H1 (cell line): ENCODE measurements around the gene SLC66A2. TPM values are rescaled to one million over a fixed set of nuclear protein-coding genes. Genes with fewer than 3 reads are reported as not detected.
A peak's percentile ranks its signal among the peaks of the same experiment; 100 is the strongest.

Source experiments
- CTCF ChIA-PET: fragments of 300-600 bp; sonication (Branson Sonifier 250); formaldehyde crosslinking; loops from one replicate; lab custom pipeline; 2021; ENCODE audit not compliant: partially characterized antibody; lab: Charles Lee
- POLR2A ChIA-PET: fragments of 300-600 bp; sonication (Branson Sonifier 250); formaldehyde crosslinking; loops from one replicate; lab custom pipeline; 2021; ENCODE audit warnings: inconsistent platforms; ENCODE audit not compliant: partially characterized antibody; lab: Charles Lee
- DNase-seq, 2 experiments: peaks; one replicate each; pipeline versions ENCODE4 v3.0.0 to v3.0.0-alpha.2; 2010 to 2022; ENCODE audit warnings: low spot score in 2 of 2, low read depth in 1 of 2, mixed read lengths in 1 of 2
- FAIRE-seq: peaks from 2 replicates; lab custom pipeline; 2011; peaks lifted over from hg19 to GRCh38; lab: Jason Lieb, UNC
- H2AFZ ChIP-seq: 2 replicates; pipeline ENCODE4 v1.8.1; 2012; ENCODE audit warnings: low read length, inconsistent platforms
- H2AK5ac ChIP-seq: 2 replicates; pipeline ENCODE4 v1.6.1; 2013; ENCODE audit warnings: low read depth, low read length
- H2BK120ac ChIP-seq: replicated peaks from 2 replicates; pipeline ENCODE3; 2013; ENCODE audit warnings: low read depth, low read length, inconsistent platforms
- H2BK12ac ChIP-seq: 2 replicates; pipeline ENCODE4 v1.6.1; 2013; ENCODE audit warnings: low read depth, low read length
- H2BK15ac ChIP-seq: 2 replicates; pipeline ENCODE4 v1.6.1; 2013; ENCODE audit warnings: low read length
- H2BK20ac ChIP-seq: 2 replicates; pipeline ENCODE4 v1.6.1; 2013; ENCODE audit warnings: low read length
- H2BK5ac ChIP-seq: 2 replicates; pipeline ENCODE4 v1.6.1; 2013; ENCODE audit warnings: low read depth, low read length
- H3K14ac ChIP-seq: 2 replicates; pipeline ENCODE4 v1.6.1; 2013; ENCODE audit warnings: inconsistent platforms; ENCODE audit not compliant: insufficient read length
- H3K18ac ChIP-seq: 2 replicates; pipeline ENCODE4 v1.6.1; 2013; ENCODE audit warnings: low read length; ENCODE audit errors: extremely low read depth
- H3K23ac ChIP-seq: 2 replicates; pipeline ENCODE4 v1.6.1; 2013; ENCODE audit warnings: inconsistent platforms; ENCODE audit not compliant: insufficient read length
- H3K23me2 ChIP-seq: 2 replicates; pipeline ENCODE4 v1.6.1; 2013; ENCODE audit warnings: low read depth, low read length
- H3K27ac ChIP-seq: 2 replicates; pipeline ENCODE4 v1.6.1; 2011; ENCODE audit warnings: low read depth, low read length, inconsistent platforms
- H3K27me3 ChIP-seq, 4 experiments: replicated peaks in 1 of 4; 1 replicate in 1 of 4; 2 replicates in 3 of 4; pipeline versions ENCODE4 v1.6.1 to v1.8.1; 2011 to 2013; ENCODE audit warnings: low read length in 3 of 4, mild to moderate bottlenecking in 3 of 4, inconsistent platforms in 2 of 4, mixed read lengths in 2 of 4, moderate library complexity in 1 of 4; ENCODE audit not compliant: control insufficient read depth in 3 of 4, insufficient read depth in 3 of 4; ENCODE audit errors: extremely low read depth in 1 of 4
- H3K36me3 ChIP-seq, 4 experiments: 2 replicates each; pipeline versions ENCODE4 v1.6.1 to v1.8.1; 2011 to 2013; ENCODE audit warnings: mild to moderate bottlenecking in 4 of 4, low read length in 3 of 4, moderate library complexity in 2 of 4, control low read depth in 1 of 4, inconsistent platforms in 1 of 4; ENCODE audit not compliant: insufficient read depth in 4 of 4, control insufficient read depth in 2 of 4
- H3K4ac ChIP-seq: replicated peaks from 2 replicates; pipeline ENCODE3; 2013; ENCODE audit warnings: low read length, low read depth, mixed read lengths, inconsistent platforms; ENCODE audit not compliant: insufficient read length
- H3K4me1 ChIP-seq, 4 experiments: replicated peaks in 1 of 4; 1 replicate in 1 of 4; 2 replicates in 3 of 4; pipeline versions ENCODE4 v1.6.1 to v1.8.1; 2011 to 2013; ENCODE audit warnings: low read length in 3 of 4, inconsistent platforms in 2 of 4, mixed read lengths in 1 of 4; ENCODE audit not compliant: insufficient read depth in 4 of 4, control insufficient read depth in 3 of 4
- H3K4me2 ChIP-seq, 2 experiments: 2 replicates each; pipeline versions ENCODE4 v1.6.1 to v1.8.1; 2011 to 2013; ENCODE audit warnings: low read depth in 2 of 2, low read length in 2 of 2, control low read depth in 1 of 2, inconsistent platforms in 1 of 2, mild to moderate bottlenecking in 1 of 2; ENCODE audit not compliant: insufficient read depth in 1 of 2
- H3K4me3 ChIP-seq, 4 experiments: fragments of 200-600, 300-600 bp in 1 of 4; sonication (generic), shearing (Covaris generic), sonication (Bioruptor Twin) in 1 of 4; 2 replicates each; pipeline versions ENCODE4 v1.5.1 to v1.8.1; 2011 to 2016; ENCODE audit warnings: low read length in 4 of 4, low read depth in 3 of 4, control low read depth in 2 of 4, inconsistent platforms in 2 of 4, mild to moderate bottlenecking in 2 of 4, mixed read lengths in 1 of 4, moderate library complexity in 1 of 4; ENCODE audit not compliant: insufficient read depth in 2 of 4; ENCODE audit errors: extremely low read depth in 1 of 4
- H3K56ac ChIP-seq: replicated peaks from 2 replicates; pipeline ENCODE3; 2013; ENCODE audit warnings: low read depth, mild to moderate bottlenecking, mixed read lengths, low read length, inconsistent platforms; ENCODE audit not compliant: insufficient read length
- H3K79me1 ChIP-seq: 2 replicates; pipeline ENCODE4 v1.6.1; 2013; ENCODE audit warnings: low read depth, low read length, control low read depth
- H3K79me2 ChIP-seq, 2 experiments: 2 replicates each; pipeline versions ENCODE4 v1.6.1 to v1.8.1; 2012 to 2013; ENCODE audit warnings: low read length in 2 of 2, mild to moderate bottlenecking in 2 of 2, inconsistent platforms in 1 of 2; ENCODE audit not compliant: insufficient read depth in 2 of 2, control insufficient read depth in 1 of 2
- H3K9ac ChIP-seq, 4 experiments: replicated peaks in 1 of 4; 1 replicate in 1 of 4; 2 replicates in 3 of 4; pipeline versions ENCODE4 v1.6.1 to v1.8.1; 2011 to 2013; ENCODE audit warnings: low read depth in 3 of 4, low read length in 3 of 4, control low read depth in 2 of 4, mild to moderate bottlenecking in 2 of 4, moderate library complexity in 2 of 4, inconsistent platforms in 1 of 4; ENCODE audit errors: extremely low read depth in 1 of 4
- H3K9me3 ChIP-seq, 2 experiments: 2 replicates each; pipeline versions ENCODE4 v1.6.1 to v1.8.1; 2012 to 2013; ENCODE audit warnings: mild to moderate bottlenecking in 2 of 2, moderate library complexity in 2 of 2, control low read depth in 1 of 2, inconsistent platforms in 1 of 2, low read depth in 1 of 2, low read length in 1 of 2, mixed read lengths in 1 of 2; ENCODE audit not compliant: insufficient read depth in 2 of 2
- H4K20me1 ChIP-seq, 2 experiments: replicated peaks in 1 of 2; 2 replicates each; pipeline versions ENCODE3 to v1.8.1; 2011 to 2013; ENCODE audit warnings: inconsistent platforms in 2 of 2, low read length in 2 of 2, mild to moderate bottlenecking in 1 of 2; ENCODE audit not compliant: insufficient read depth in 2 of 2, control insufficient read depth in 1 of 2
- H4K5ac ChIP-seq: 2 replicates; pipeline ENCODE4 v1.6.1; 2013; ENCODE audit warnings: low read length, low read depth, mixed read lengths, inconsistent platforms; ENCODE audit not compliant: insufficient read length
- H4K8ac ChIP-seq: 2 replicates; pipeline ENCODE4 v1.8.0; 2013; ENCODE audit warnings: mild to moderate bottlenecking, moderate library complexity, low read length, inconsistent platforms; ENCODE audit not compliant: insufficient read depth; ENCODE audit errors: extremely low read depth
- H4K91ac ChIP-seq: replicated peaks from 2 replicates; pipeline ENCODE3; 2013; ENCODE audit warnings: low read length, mixed read lengths, inconsistent platforms; ENCODE audit not compliant: insufficient read length
- ATF2 ChIP-seq: IDR thresholded peaks from 2 replicates; pipeline ENCODE4 v1.6.1; 2012; ENCODE audit warnings: low read length, inconsistent platforms
- ATF3 ChIP-seq: IDR thresholded peaks from 2 replicates; pipeline ENCODE4 v1.6.1; 2011; ENCODE audit warnings: low read depth, mild to moderate bottlenecking, low read length; ENCODE audit not compliant: insufficient read depth
- BCL11A ChIP-seq, 2 experiments: IDR thresholded peaks; one replicate each; pipeline ENCODE4 v1.6.1; 2011; ENCODE audit warnings: low read depth in 2 of 2, low read length in 2 of 2, mild to moderate bottlenecking in 2 of 2
- CBX5 ChIP-seq: fragments of 300-800, 300-1000 bp; sonication (generic); IDR thresholded peaks from 2 replicates; pipeline ENCODE4 v1.7.1; 2016; ENCODE audit warnings: antibody characterized with exemption, low read length, low read depth
- CHD1 ChIP-seq: IDR thresholded peaks from 2 replicates; pipeline ENCODE4 v1.6.1; 2012; ENCODE audit warnings: low read depth, low read length, improper control_type of control experiment
- JUND ChIP-seq: IDR thresholded peaks from 2 replicates; pipeline ENCODE4 v1.6.1; 2011; ENCODE audit warnings: mild to moderate bottlenecking, improper control_type of control experiment, low read length
- MAX ChIP-seq: IDR thresholded peaks from 2 replicates; pipeline ENCODE4 v1.6.1; 2012; ENCODE audit warnings: inconsistent platforms
- SP2 ChIP-seq: IDR thresholded peaks from 2 replicates; pipeline ENCODE4 v1.6.1; 2012; ENCODE audit warnings: mild to moderate bottlenecking, low read length, inconsistent platforms
- TBP ChIP-seq: IDR thresholded peaks from 2 replicates; pipeline ENCODE4 v1.6.1; 2011; ENCODE audit warnings: low read depth, low read length, improper control_type of control experiment
- YY1 ChIP-seq: IDR thresholded peaks from 2 replicates; pipeline ENCODE4 v1.6.1; 2011; ENCODE audit warnings: low read depth, mild to moderate bottlenecking, low read length
- WGBS, 2 experiments: shearing (Covaris generic) in 1 of 2; methylation state at CpG; one replicate each; pipeline versions ENCODE4 v1.1.6 to v1.1.7; 2013 to 2015; ENCODE audit warnings: low lambda C conversion rate in 2 of 2, mixed read lengths in 2 of 2, inconsistent platforms in 1 of 2, low coverage in 1 of 2, missing lambda C conversion rate in 1 of 2; ENCODE audit not compliant: insufficient replicate concordance in 2 of 2, insufficient coverage in 1 of 2, insufficient read length in 1 of 2; ENCODE audit errors: extremely low coverage in 1 of 2, missing lambda C conversion rate in 1 of 2; 5-methylcytosine and 5-hydroxymethylcytosine counted together
- polyA plus RNA-seq, 7 experiments: library from polyadenylated mRNA; depleted of rRNA in 3 of 7; stranded (reverse) in 5 of 7; unstranded in 2 of 7; fragments of >200 nt in 5 of 7; fragments of 200-250 nt in 2 of 7; gene quantifications; 1 replicate in 5 of 7; 2 replicates in 1 of 7; 4 replicates in 1 of 7; pipeline versions ENCODE4 v1.2.1 to v1.2.3, GENCODE V29; 2011 to 2013; ENCODE audit warnings: missing spikeins in 2 of 7, mixed read lengths in 2 of 7
- total RNA-seq: library from RNA; stranded (reverse); fragmentation: NEBNext Ultra II Directional; extraction: Animal tissue kit (Norgen Biotek cat#: 25700); gene quantifications from 2 replicates; pipeline ENCODE4 v1.2.1, GENCODE V29; 2021

The SLC66A2 gene
- total and polyA plus RNA-seq, 2 of the 8 experiments (the other 6 are each of a cell fraction or from before 2014, with no cell fraction given): 15.0 to 18.9 TPM

GRCh38 chr18:79988071-79988450, 36.6 kb upstream of the SLC66A2 start:
- H3K27ac ChIP-seq: peak overlapping the region; percentile 87
- no peak for TF ChIP-seq ATF2
- no peak for TF ChIP-seq BCL11A (IDR thresholded peaks at IDR 0.05; ENCODE audit: low read depth in 2 of 2, low read length in 2 of 2)
- no peak for TF ChIP-seq TBP
- TF ChIP-seq CHD1: no peak
- TF ChIP-seq YY1: peak; percentile 57; the same call in 1 of the 2 replicates
- TF ChIP-seq CBX5: no peak
- no peak for TF ChIP-seq ATF3
- TF ChIP-seq JUND: no peak
- no peak for TF ChIP-seq SP2
- peak; percentile 97 for TF ChIP-seq MAX

More at GRCh38 chr18:79988071-79988450, 36.6 kb upstream of the SLC66A2 start:
- Histone ChIP-seq H3K23ac (no peak overlapping the region), H4K20me1 (peaks cover 11 to 16% of the 10 kb centered on the region in 2 experiments), H3K79me1 (0 out of 2 replicates have a peak, but pooled peaks cover 5% of the 10 kb centered on the region), H3K9ac (peak overlapping the region; percentile 80 to 90 (median 88)), H2BK15ac (peak overlapping the region; percentile 77; the same call in 1 of the 2 replicates), H2AFZ (peak overlapping the region; percentile 60; the same call in 1 of the 2 replicates), H2AK5ac (no peak overlapping the region), H3K18ac (peak overlapping the region; percentile 98), H4K8ac (peak overlapping the region; percentile 91; the same call in 1 of the 2 replicates), H2BK120ac (no peak overlapping the region), H2BK5ac (peak overlapping the region; percentile 88; the same call in 1 of the 2 replicates), H3K27me3 (no peaks in the 10 kb centered on the region), H3K56ac (peak overlapping the region; percentile 69), H3K14ac (no peak overlapping the region), H3K4me2 (peak overlapping the region; percentile 74 to 82), H4K91ac (peak overlapping the region; percentile 93), H2BK20ac (0 out of 2 replicates have a peak overlapping the region, but pooled peaks have one; percentile 21), H3K9me3 (no peaks in the 10 kb centered on the region), H3K23me2 (peaks cover 5% of the 10 kb centered on the region; the same call in 1 of the 2 replicates), H4K5ac (peak overlapping the region; percentile 95), H3K4me1 (peaks cover 0 to 5% (median 2%) of the 10 kb centered on the region in 4 experiments; a peak in 2 of 7 replicates), H3K4ac (peak overlapping the region; percentile 99), H3K79me2 (peaks cover 33 to 51% of the 10 kb centered on the region in 2 experiments), H3K36me3 (peaks cover 3 to 27% (median 8%) of the 10 kb centered on the region in 4 experiments; a peak in 5 of 8 replicates), H3K4me3 (peak overlapping the region; percentile 64 to 94 (median 86)), H2BK12ac (no peak overlapping the region; the same call in 1 of the 2 replicates)
- DNase-seq (peak in 1 of 2 experiments; percentile 81), FAIRE-seq (no peak)
- CTCF ChIA-PET: interaction anchor here (0.7 to 3.1 kb wide), 7 partner anchors 15 to 222 kb away, joined by 3 to 11 read pairs (median 4); no protein-coding TSS in a partner anchor
- POLR2A ChIA-PET: interaction anchor here (0.7 to 2.2 kb wide), 8 partner anchors 9 to 122 kb away, joined by 3 to 11 read pairs (median 4); no protein-coding TSS in a partner anchor
- WGBS, 2 experiments: 1% methylated on average over 28 of the region's 48 CpGs; no CpG with 5 or more reads in 1 of the 2 experiments
